ENCODE results near the gene ERC1.

- TF ChIP-seq CTCF (IDR thresholded peaks at IDR 0.05) (no peak), POLR2A (IDR thresholded peaks at IDR 0.05) (no peak)
Observed at GRCh38 chr12:1218369-1218768, 227.3 kb downstream of the ERC1 start.

Measured in vagina (tissue), 2 donors.